ENCODE data around the gene P2RX3. TPM values are rescaled to one million over a fixed set of nuclear protein-coding genes. Genes with fewer than 3 reads are reported as not detected.

The P2RX3 gene
- total and polyA plus RNA-seq, 2 of the 8 experiments (the other 6 are each of a cell fraction or from before 2014, with no cell fraction given) = 0.45 to 0.47 TPM

DNA sequence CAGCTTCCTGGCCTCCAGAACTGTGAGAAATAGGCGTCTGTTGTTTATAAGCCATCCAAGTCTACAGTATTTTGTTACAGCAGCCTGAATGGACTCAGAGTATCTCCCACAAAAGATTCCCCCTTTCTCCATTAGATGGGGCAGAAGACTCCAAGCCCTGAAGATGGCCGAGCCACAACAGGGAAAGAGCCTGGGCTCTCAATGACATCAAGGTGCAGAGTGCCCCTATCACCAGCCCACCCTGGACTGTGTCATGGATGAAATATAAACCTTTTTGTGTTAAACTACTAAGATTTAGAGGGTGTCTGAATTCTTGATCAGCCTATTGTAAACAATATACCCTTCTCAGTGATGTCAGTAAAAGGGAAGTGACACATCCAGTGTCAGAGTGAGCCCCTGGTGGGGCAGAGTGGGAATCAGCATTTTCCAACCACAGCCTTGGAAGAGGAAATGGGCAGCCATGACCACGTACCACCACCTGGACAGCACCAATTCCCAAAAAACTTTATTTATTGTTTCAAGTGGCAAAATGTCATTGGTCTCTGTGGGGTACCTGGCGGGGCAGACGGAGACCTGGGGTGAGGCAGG is 38.9 kb upstream of the P2RX3 start (continued):
- TF ChIP-seq RFX5 (IDR thresholded peaks at IDR 0.05; ENCODE audit: borderline replicate concordance, low read depth, low read length) = no peak

Measured in H1 (cell line).